HepG2 (cell line): Measurements from ENCODE around the gene MGA. TPM values are rescaled to one million over a fixed set of nuclear protein-coding genes. Genes with fewer than 3 reads are reported as not detected.

Source experiments
- ISL2 ChIP-seq: sonication (generic); formaldehyde crosslinking; IDR thresholded peaks from 2 replicates; pipeline ENCODE4 v1.5.0; 2020; ENCODE audit warnings: missing genetic modification reagents
- MAFG ChIP-seq: sonication (generic); formaldehyde crosslinking; IDR thresholded peaks from 2 replicates; pipeline ENCODE4 v1.5.1; 2020; ENCODE audit warnings: mild to moderate bottlenecking, missing genetic modification reagents
- RELA ChIP-seq: sonication (generic); formaldehyde crosslinking; IDR thresholded peaks from 2 replicates; pipeline ENCODE4 v1.4.0; 2020; ENCODE audit warnings: missing genetic modification reagents
- RERE ChIP-seq: IDR thresholded peaks from 2 replicates; pipeline ENCODE4 v1.6.1; 2016; ENCODE audit warnings: low read depth, missing genetic modification reagents, missing compliant biosample characterization
- RNF2 ChIP-seq: fragments of 450-650 bp; conservative IDR thresholded peaks from 2 replicates; pipeline ENCODE4 v1.6.1; 2016; ENCODE audit warnings: low read depth
- ZBTB46 ChIP-seq: sonication (generic); formaldehyde crosslinking; IDR thresholded peaks from 2 replicates; pipeline ENCODE4 v1.4.0; 2020; ENCODE audit warnings: mild to moderate bottlenecking, missing genetic modification reagents, borderline replicate concordance
- ZNF232 ChIP-seq: sonication (generic); formaldehyde crosslinking; IDR thresholded peaks from 2 replicates; pipeline ENCODE4 v1.4.0; 2020; ENCODE audit warnings: missing genetic modification reagents, borderline replicate concordance
- ZNF407 ChIP-seq: sonication (generic); formaldehyde crosslinking; IDR thresholded peaks from one replicate; pipeline ENCODE4 v1.5.1; 2020; ENCODE audit warnings: mild to moderate bottlenecking, missing genetic modification reagents; ENCODE audit errors: not compliant biosample characterization
- ZNF768 ChIP-seq: sonication (generic); formaldehyde crosslinking; IDR thresholded peaks from 2 replicates; pipeline ENCODE4 v1.4.0; 2020; ENCODE audit warnings: missing genetic modification reagents
- polyA plus RNA-seq, 8 experiments: library from polyadenylated mRNA; depleted of rRNA in 3 of 8; stranded (reverse) in 7 of 8; unstranded in 1 of 8; fragments of >200 nt; fragmentation: Illumina TruSeq in 4 of 8; extraction: Trizol in 4 of 8; gene quantifications; 2 replicates each; pipeline versions ENCODE4 v1.2.1 to v1.2.3, GENCODE V29; 2011 to 2016; ENCODE audit warnings: low read depth in 4 of 8, missing spikeins in 1 of 8, mixed read lengths in 1 of 8; ENCODE audit not compliant: insufficient read depth in 1 of 8
- total RNA-seq, 5 experiments: library from RNA; depleted of rRNA; stranded (reverse); fragments of >200 nt; fragmentation: Illumina TruSeq; extraction: Trizol; gene quantifications; 2 replicates each; pipeline ENCODE4 v1.2.3, GENCODE V29; 2016; ENCODE audit warnings: low read depth in 1 of 5

MGA gene
- total and polyA plus RNA-seq, 2 of the 13 experiments (the other 11 are each of a cell fraction or from before 2014, with no cell fraction given): 5.3 to 59.0 TPM

GRCh38 chr15:41621200-41622193, 38.7 kb upstream of the MGA start (continued):
- TF ChIP-seq RELA: no peak
- peak; percentile 40 for TF ChIP-seq ZNF768
- TF ChIP-seq ZNF232: peak; percentile 91
- peak; percentile 100 for TF ChIP-seq RNF2
- TF ChIP-seq RERE: no peak
- peak; percentile 79 for TF ChIP-seq ISL2 (CRISPR knock-in tag)
- TF ChIP-seq MAFG (CRISPR knock-in tag): peak; percentile 64; the same call in 1 of the 2 replicates
- TF ChIP-seq ZBTB46: no peak; the same call in 1 of the 2 replicates
- TF ChIP-seq ZNF407: peak; percentile 100
